Measurements from ENCODE around the gene PTTG1IP.
A peak's percentile ranks its signal among the peaks of the same experiment; 100 is the strongest.

The PTTG1IP gene

GRCh38 chr21:44823179-44823660, 50.3 kb downstream of the PTTG1IP start:
- no peak for DNase-seq (ENCODE audit: low read depth)

- DNase-seq (ENCODE audit: low read depth), result no peak
Observed at GRCh38 chr21:44822484-44823178, 50.9 kb downstream of the PTTG1IP start.

GRCh38 chr21:44820851-44821250, 52.6 kb downstream of the PTTG1IP start:
- DNase-seq (ENCODE audit: low read depth), result no peak

- no peak for DNase-seq (ENCODE audit: low read depth)
Observed at GRCh38 chr21:44819283-44820243, 53.9 kb downstream of the PTTG1IP start.

DNA sequence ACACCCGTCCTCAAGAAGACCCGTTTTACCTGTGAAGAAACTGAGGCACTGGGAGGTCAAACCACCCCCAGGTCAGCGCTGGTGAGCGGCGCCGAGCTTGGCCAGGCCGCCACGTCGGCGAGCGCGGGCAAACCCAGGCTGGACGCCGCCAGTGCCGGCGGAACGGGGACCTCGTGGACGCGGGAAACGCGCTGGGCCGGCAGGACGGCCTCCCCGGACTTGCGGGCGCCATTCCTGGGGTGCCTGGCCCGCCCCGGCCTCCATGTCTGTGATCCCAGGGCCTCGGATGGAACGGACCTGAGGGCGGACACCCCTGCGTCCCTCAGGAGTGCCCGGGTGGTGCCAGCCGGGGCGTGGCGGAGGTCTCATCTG, 54.9 kb downstream of the PTTG1IP start:
- DNase-seq (ENCODE audit: low read depth), result no peak

GRCh38 chr21:44817914-44818639, 55.4 kb downstream of the PTTG1IP start, which contains the start of gene SUMO3:
Gene SUMO3 (minus strand): TSS chr21:44818062. CDS start chr21:44817968, 94 bp downstream.
- peak; percentile 61 for DNase-seq (ENCODE audit: low read depth)

DNA sequence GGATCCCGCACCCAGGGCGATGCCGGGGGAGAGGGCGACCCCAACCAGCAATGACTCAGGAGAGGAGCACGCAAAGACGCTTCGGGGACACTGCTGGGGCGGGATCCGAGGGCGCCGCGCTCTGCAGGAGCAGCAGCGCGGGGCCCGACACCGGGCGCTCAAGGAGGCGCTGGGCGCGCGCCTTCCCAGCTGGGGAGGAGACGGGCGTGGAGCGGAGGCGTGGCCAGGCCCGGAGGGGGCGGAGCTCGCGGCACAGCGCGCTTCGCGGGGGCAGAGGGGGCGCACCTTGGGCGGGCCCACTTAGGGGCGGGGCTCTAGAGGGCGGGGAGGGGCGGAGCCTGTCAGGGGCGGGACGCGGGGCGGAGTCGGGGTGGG, 56.0 kb downstream of the PTTG1IP start:
- DNase-seq (ENCODE audit: low read depth), result peak; percentile 80

GRCh38 chr21:44816761-44817505, 56.6 kb downstream of the PTTG1IP start:
- no peak for DNase-seq (ENCODE audit: low read depth)

DNA sequence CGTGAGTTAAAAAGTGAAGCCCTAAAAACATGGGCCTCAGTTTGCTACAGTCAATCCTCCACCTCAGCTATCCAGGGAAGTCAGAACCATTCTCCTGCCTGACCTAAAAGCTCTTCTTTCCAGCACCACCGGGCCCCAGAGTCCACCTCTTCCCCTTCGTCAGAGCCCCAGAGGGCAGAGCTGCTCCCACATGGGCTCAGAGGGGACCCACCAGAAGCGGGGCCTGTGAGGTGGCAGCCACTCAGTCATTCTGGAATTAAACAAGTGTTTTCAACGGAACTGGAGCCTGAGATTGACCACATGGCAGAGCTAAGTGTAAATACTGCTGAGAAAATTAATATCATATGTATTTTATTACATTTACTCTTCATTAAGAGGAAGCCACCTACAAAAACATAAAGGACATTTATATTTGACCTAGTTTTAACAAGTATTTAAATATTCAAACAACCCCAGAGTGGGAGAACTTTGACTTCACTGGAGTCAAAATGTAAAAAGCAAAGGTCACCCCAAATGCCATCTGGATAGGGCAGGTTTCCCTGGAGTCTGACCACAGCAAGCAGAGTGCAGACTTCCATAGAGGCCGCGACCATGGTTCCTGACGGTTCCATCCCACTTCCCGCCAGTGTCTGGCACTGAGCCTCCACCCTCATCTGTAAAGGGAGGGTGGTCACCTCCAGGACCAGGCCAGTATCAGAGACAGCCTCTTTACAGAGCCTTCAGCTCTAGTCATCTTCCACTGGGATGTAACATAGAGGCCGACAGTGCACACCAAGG, 57.5 kb downstream of the PTTG1IP start:
- no peak for DNase-seq (ENCODE audit: low read depth)

DNA sequence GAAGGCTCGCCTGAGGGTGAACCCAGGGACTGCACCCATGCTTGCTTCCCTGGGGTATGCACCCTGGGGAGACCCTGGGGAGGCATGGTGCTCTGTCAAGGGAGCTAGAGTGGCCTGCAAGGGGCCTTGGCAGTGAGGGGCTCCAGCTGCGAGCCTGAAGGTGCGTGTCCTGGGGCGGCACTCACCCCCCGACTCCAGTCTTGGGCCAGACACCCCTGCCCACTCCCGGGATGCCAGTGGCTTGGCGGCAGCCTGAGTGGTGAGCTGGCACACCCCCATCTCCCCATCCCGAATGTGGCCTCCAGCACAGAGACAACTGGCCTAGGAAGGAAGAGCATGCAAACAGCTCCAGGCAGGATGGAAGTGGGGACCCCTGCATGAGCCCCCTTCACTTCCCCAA, 58.3 kb downstream of the PTTG1IP start:
- DNase-seq (ENCODE audit: low read depth), result no peak

DNA sequence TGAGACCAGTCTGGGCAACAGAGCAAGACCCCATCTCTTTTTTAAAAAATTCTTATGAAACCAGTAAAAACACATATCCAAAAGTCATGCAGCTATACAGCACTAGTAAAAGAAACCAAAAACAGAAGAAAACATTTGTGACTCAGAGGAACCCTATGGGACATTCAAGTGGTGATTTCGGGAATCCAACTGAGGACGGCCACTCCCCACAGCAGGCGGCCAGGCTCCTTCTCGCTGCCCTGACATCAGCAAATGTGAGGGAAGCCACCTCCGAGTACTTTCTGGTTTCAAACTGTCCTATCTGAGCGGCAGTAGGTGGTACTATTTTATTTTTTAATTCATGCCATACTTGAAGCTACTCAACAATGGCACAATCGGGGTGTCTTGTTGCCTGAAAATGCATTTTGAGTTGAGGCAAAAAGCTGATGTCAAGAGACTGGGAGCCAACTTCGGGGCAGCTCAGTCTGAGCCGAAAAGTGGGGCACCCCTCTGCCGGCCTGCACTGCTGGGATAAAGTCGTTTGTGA, 58.9 kb downstream of the PTTG1IP start:
- DNase-seq (ENCODE audit: low read depth), result no peak

DNA sequence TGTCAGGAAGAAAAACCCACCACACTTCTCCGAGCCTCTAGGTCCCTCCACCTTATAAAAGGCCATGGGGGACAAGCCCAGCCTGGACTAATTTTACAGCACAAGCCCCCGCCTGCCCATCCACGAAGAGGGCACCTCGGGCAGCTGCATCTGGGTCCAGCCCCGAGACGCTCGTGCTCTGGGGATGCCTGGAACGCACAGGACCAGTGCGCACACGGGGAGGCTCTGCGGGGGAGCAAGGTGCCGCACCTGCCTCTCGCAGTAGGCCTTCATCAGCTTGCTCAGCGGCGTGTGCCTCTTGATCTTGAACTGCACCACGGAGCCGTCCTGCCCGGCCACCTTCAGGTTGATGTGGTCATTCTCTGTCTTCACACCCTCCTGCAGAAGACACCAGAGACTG, 59.8 kb downstream of the PTTG1IP start:
- no peak for DNase-seq (ENCODE audit: low read depth)

DNA sequence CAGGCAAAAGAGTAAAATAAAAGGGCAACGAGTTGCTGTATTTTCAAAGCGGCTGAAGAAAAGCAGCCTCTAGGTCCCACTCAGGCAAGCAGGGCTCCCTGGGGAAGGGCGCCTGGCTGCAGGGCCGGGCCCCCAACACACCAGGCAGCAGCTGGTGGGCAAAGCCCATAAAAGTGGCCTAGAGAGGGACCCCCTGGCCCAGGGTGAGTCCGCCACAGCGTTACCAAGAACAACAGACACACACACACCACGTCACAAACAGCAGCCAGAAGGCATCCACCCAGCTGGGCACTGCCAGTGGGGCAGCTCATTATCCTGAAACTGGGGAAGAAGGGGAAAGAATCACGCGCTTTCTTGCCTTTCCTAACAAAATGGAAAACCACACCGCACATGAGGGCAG, 60.3 kb downstream of the PTTG1IP start:
- DNase-seq (ENCODE audit: low read depth), result no peak

DNA sequence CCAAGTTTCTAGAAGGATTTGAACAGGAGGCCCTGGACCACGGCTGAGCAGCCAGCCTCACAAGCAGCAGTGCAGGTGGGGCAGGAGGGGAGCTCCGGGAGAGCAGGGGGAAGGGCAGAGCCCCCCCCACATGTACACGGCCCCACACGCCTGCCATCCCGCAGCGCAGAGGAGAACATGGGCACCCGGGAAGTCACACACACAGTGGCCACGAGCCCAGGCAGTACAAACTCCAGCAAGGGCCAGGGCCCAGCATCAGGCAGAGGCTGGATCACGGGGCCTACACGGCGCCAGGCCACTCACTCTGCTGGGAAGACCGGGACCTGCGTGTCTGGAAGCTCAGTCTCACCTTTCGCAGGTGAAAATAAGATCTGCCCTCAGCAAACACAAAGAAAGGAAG, 60.9 kb downstream of the PTTG1IP start:
- DNase-seq (ENCODE audit: low read depth), result no peak

GRCh38 chr21:44810779-44811178, 62.7 kb downstream of the PTTG1IP start:
- DNase-seq (ENCODE audit: low read depth), result no peak

DNA sequence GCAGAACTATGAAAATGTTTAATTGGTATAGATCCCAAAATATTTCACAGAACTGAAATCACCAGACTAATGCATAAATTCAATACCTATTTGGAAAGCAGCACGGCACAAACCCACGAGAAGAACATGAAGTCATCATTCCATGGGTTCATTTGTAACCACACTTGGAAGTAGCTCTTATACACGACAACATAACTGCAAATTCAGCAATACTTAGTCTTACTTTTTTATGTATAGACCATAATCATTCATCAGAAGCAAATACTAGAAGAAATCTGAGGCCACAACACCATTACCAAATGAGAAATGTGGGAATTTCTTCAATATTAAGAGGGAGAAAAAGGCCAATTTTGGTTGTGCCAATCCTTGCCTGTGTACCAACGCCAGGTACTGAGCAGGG, 67.6 kb downstream of the PTTG1IP start:
- no peak for DNase-seq (ENCODE audit: low read depth)

DNA sequence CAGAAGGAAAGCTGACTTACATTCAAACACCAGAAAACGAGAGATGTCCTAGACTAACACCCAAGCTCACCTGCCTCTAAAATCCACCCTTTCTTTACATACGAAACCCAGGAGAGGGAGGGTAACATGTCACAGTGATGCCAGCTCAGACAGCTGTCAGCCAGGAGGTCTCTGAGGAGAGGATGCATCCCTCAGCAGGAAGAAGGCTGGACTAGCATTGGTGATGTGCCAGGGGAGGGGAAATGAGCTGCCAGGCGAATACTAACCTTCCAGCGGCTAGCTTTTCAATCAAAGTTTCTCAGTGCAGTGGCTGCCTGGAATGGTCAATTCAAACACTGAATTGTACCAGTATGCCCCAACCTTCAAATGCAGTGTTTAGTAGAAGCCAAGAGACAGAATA, 68.3 kb downstream of the PTTG1IP start:
- no peak for DNase-seq (ENCODE audit: low read depth)

DNA sequence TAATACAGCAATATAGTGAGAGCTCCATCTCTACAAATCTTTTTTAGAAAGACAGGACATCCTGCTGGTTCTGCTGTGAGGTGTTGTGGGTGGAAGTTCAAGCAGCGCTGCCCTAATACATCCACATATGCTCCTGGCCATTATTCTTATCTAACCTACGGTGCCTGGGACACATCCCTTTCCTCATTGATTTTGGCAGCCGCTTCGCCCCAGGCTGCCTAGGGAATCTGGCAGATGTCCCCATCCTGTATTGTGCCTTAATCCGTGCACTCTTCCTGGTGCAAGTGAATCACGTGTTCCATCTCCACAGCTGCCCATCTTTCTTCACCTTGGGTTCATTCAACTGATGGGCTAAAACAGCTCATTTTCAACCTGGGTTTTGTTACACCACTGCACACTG, 68.7 kb downstream of the PTTG1IP start:
- DNase-seq (ENCODE audit: low read depth), result no peak

GRCh38 chr21:44803651-44804050, 69.8 kb downstream of the PTTG1IP start:
- DNase-seq (ENCODE audit: low read depth), result no peak

DNA sequence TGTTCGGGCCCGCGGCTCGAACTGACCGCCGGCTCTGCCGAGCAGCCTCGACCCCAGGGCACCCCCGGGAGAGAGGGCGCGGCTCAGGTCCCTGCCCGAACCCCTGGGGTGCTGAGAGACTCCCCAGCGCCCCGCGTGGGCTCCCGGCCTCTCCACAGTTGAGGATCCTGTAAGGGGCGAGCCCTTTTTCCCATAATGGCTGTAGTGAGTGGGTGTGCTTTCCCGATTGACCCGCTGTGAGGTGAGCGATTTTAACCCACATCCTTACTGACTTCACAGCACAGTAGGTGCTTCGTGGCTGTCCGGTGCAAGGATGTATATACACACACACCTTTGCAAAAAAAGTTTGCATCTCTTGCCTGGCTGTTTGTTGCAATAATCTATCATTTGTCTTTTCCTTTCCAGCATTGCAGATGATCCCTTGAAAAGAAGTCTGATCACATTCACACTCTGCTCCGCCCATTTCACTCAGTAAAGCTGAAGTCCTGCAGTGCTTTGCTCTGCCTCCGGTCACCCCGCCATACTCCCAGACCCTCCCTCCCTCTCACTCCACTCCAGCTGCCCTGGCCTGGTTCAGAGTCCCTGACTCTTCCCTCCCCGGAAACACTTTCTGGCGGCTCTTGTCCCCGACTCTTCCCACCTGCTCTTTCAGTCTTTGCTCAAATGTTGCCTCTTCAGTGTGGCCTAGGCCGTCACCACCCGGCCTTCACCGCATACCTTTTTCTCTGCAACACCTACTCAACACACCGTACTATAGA, 70.9 kb downstream of the PTTG1IP start:
- no peak for DNase-seq (ENCODE audit: low read depth)
